Hepatocyte (in vitro differentiated cells): Measurements from ENCODE around the gene LDB3. TPM values are rescaled to one million over a fixed set of nuclear protein-coding genes. Genes with fewer than 3 reads are reported as not detected.
"Not testable (repeated sequence)": the region's sequence is repeated elsewhere in the genome, so short reads cannot be mapped to it uniquely, and the experiment has no call there.

ENCODE experiments used
- DNase-seq: peaks from one replicate; pipeline ENCODE4 v3.0.0-alpha.2; 2016; ENCODE audit warnings: low spot score
- H2AFZ ChIP-seq: fragments of 200-600 bp; sonication (generic); 2 replicates; pipeline ENCODE4 v1.6.0; 2016; ENCODE audit warnings: antibody characterized with exemption, mild to moderate bottlenecking
- H3K27ac ChIP-seq: fragments of 200-600 bp; sonication (generic); 2 replicates; pipeline ENCODE4 v1.5.1; 2016; ENCODE audit warnings: mild to moderate bottlenecking
- H3K27me3 ChIP-seq: fragments of 200-600 bp; sonication (generic); 2 replicates; pipeline ENCODE4 v1.6.1; 2016
- H3K36me3 ChIP-seq: fragments of 200-600 bp; sonication (generic); replicated peaks from 2 replicates; pipeline ENCODE4 v1.5.1; 2016; ENCODE audit warnings: low read depth; ENCODE audit not compliant: insufficient read depth
- H3K4me1 ChIP-seq: fragments of 200-600 bp; sonication (generic); 2 replicates; pipeline ENCODE4 v1.5.1; 2016; ENCODE audit warnings: mild to moderate bottlenecking, moderate library complexity; ENCODE audit not compliant: insufficient read depth
- H3K4me2 ChIP-seq: fragments of 200-600 bp; sonication (generic); 2 replicates; pipeline ENCODE4 v1.6.0; 2016
- H3K4me3 ChIP-seq: fragments of 200-600 bp; sonication (generic); 2 replicates; pipeline ENCODE4 v1.5.1; 2016; ENCODE audit warnings: mild to moderate bottlenecking
- H3K79me2 ChIP-seq: fragments of 200-600 bp; sonication (generic); 2 replicates; pipeline ENCODE4 v1.6.0; 2017; ENCODE audit warnings: mild to moderate bottlenecking
- H3K9me2 ChIP-seq: fragments of 200-600 bp; sonication (generic); replicated peaks from 2 replicates; pipeline ENCODE4 v1.6.0; 2017; ENCODE audit warnings: mild to moderate bottlenecking; ENCODE audit not compliant: insufficient read depth
- H3K9me3 ChIP-seq: fragments of 200-600 bp; sonication (generic); 2 replicates; pipeline ENCODE4 v1.5.1; 2016; ENCODE audit warnings: low read depth, mild to moderate bottlenecking
- H4K20me1 ChIP-seq: fragments of 200-600 bp; sonication (generic); 2 replicates; pipeline ENCODE4 v1.6.0; 2016; ENCODE audit warnings: mild to moderate bottlenecking; ENCODE audit not compliant: insufficient read depth, poor library complexity, severe bottlenecking
- EZH2 ChIP-seq: fragments of 200-600 bp; sonication (generic); IDR thresholded peaks from 2 replicates; pipeline ENCODE4 v1.6.1; 2016; ENCODE audit warnings: antibody characterized with exemption, mild to moderate bottlenecking, borderline replicate concordance
- EZH2phosphoT487 ChIP-seq: fragments of 200-600 bp; sonication (generic); IDR thresholded peaks from one replicate; pipeline ENCODE4 v1.6.1; 2018; ENCODE audit warnings: antibody characterized with exemption, mild to moderate bottlenecking, low read depth, moderate library complexity; ENCODE audit not compliant: unreplicated experiment, severe bottlenecking
- WGBS: methylation state at CpG from one replicate; pipeline ENCODE4 v1.1.6; 2016; ENCODE audit warnings: low lambda C conversion rate; ENCODE audit errors: missing lambda C conversion rate; 5-methylcytosine and 5-hydroxymethylcytosine counted together
- polyA plus RNA-seq: library from polyadenylated mRNA; unstranded; fragments of >200 nt; fragmentation: Nextera tagmentation; extraction: Ambion mirVana; gene quantifications from 2 replicates; pipeline ENCODE4 v1.2.1, GENCODE V29; 2016
- total RNA-seq: library from RNA; depleted of rRNA; stranded (reverse); fragments of >200 nt; gene quantifications from 2 replicates; pipeline ENCODE4 v1.2.3, GENCODE V29; 2014
- TF ChIP-seq, protein P1 (sequence below): fragments of 200-600 bp; sonication (generic); IDR thresholded peaks from 2 replicates; pipeline ENCODE4 v1.5.1; 2016; ENCODE audit warnings: antibody characterized with exemption, mild to moderate bottlenecking; ENCODE audit not compliant: poor library complexity

The LDB3 gene
- total and polyA plus RNA-seq, 2 experiments from 2014 or later = 0.31 TPM; not detected in 1

DNA sequence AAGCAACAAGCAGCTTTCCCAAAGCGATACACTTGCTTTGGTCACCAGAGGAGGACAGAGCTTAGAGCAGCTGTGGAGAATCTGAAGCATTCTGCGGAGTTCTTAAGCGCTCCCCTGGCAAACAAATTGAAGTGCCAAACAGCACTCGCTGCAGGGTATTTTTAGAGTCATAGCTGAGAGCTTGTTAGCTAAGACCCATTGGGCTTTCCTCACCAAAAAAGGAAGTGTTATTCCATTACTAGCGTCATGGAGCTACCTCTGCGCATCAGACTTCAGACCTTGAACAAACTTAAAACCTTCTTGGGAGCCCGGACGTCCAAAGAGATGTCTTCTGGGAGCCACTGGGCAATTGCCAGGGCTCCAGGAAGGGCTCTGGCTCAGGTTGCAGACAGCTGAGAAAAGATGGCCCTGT lies 65.0 kb downstream of the LDB3 start:
- H3K27ac ChIP-seq = no peak overlapping the region
- no peaks in the 10 kb centered on the region for H3K36me3 ChIP-seq
- no peak overlapping the region for H3K4me3 ChIP-seq
- TF ChIP-seq EZH2phosphoT487 (no peak), EZH2 (no peak)
- TF ChIP-seq, protein P1, sequence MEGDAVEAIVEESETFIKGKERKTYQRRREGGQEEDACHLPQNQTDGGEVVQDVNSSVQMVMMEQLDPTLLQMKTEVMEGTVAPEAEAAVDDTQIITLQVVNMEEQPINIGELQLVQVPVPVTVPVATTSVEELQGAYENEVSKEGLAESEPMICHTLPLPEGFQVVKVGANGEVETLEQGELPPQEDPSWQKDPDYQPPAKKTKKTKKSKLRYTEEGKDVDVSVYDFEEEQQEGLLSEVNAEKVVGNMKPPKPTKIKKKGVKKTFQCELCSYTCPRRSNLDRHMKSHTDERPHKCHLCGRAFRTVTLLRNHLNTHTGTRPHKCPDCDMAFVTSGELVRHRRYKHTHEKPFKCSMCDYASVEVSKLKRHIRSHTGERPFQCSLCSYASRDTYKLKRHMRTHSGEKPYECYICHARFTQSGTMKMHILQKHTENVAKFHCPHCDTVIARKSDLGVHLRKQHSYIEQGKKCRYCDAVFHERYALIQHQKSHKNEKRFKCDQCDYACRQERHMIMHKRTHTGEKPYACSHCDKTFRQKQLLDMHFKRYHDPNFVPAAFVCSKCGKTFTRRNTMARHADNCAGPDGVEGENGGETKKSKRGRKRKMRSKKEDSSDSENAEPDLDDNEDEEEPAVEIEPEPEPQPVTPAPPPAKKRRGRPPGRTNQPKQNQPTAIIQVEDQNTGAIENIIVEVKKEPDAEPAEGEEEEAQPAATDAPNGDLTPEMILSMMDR = no peak
- H3K4me1 ChIP-seq = no peaks in the 10 kb centered on the region
- WGBS = 86% methylated on average over 8 of the region's 8 CpGs
- no peaks in the 10 kb centered on the region for H3K79me2 ChIP-seq
- H3K4me2 ChIP-seq = no peak overlapping the region
- H4K20me1 ChIP-seq = no peaks in the 10 kb centered on the region
- DNase-seq = no peak
- H3K9me2 ChIP-seq = no peaks in the 10 kb centered on the region
- no peaks in the 10 kb centered on the region for H3K9me3 ChIP-seq
- no peak overlapping the region for H2AFZ ChIP-seq
- H3K27me3 ChIP-seq = no peaks in the 10 kb centered on the region

DNA sequence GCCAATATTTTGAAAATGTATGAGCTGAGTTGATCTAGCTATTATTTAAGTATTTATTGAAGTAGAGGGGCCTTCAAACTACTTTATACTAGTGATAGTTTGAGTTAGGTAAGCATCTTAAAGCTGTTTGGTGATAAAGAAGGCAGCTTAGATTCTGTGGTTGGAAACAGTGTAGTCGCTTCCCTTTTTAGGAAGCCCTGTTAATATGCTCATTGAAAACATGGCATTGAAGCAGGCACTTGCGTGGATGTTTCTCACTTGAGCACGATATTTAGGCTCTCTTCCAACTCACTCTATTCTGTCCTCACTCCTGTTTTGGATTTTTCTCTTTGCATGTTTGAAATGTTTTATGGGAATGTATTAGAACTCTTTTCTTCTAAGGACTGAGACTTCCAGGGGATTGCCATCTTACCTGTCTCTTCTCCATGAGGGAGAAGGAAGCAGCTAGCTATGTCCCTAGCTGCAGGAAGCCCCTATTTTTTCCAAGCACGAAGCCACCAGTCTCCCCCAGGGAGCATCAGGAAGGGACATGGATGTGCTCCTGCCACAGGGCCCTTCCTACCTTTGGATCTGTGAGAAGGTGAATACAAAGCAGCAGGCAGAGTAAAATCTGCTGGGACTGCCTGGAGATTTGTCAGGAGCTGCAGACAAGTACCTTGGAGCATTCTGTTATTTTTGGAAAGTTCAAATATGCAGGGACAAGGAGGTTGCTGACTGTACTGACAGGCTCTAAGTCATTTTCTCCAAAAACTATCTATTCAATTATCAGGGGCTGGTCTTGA lies 66.1 kb downstream of the LDB3 start:
- Histone ChIP-seq H3K27me3 (no peaks in the 10 kb centered on the region), H3K9me2 (no peaks in the 10 kb centered on the region), H2AFZ (no peak overlapping the region), H3K4me2 (no peak overlapping the region), H3K4me1 (no peaks in the 10 kb centered on the region), H3K36me3 (no peaks in the 10 kb centered on the region), H4K20me1 (no peaks in the 10 kb centered on the region), H3K27ac (no peak overlapping the region), H3K4me3 (no peak overlapping the region), H3K9me3 (no peaks in the 10 kb centered on the region), H3K79me2 (no peaks in the 10 kb centered on the region)
- 79% methylated on average over 4 of the region's 4 CpGs for WGBS
- DNase-seq = no peak
- no peak for TF ChIP-seq EZH2
- no peak for TF ChIP-seq EZH2phosphoT487
- TF ChIP-seq, protein P1 = no peak

DNA sequence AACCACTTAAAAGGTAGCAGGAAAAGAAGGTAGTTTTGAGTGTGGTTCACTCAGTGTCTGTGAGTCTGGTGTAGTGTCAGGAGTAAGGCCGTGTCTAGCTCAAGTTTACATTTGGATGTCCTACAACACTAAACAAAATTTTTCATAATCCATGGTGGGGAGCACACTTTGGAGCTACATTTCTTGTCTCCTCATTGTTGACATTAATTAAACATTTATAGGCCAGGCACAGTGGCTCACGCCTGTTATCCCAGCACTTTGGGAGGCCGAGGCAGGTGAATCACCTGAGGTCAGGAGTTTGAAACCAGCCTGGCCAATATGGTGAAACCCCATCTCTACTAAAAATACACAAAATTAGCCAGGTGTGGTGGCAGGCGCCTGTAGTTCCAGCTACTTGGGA lies 67.0 kb downstream of the LDB3 start:
- not testable (repeated sequence) for H3K27ac ChIP-seq, H3K4me3 ChIP-seq, H2AFZ ChIP-seq, H3K4me1 ChIP-seq, H3K79me2 ChIP-seq, H3K9me3 ChIP-seq, H3K9me2 ChIP-seq, H4K20me1 ChIP-seq, H3K27me3 ChIP-seq, H3K4me2 ChIP-seq, H3K36me3 ChIP-seq, DNase-seq
- 92% methylated on average over 4 of the region's 4 CpGs for WGBS

DNA sequence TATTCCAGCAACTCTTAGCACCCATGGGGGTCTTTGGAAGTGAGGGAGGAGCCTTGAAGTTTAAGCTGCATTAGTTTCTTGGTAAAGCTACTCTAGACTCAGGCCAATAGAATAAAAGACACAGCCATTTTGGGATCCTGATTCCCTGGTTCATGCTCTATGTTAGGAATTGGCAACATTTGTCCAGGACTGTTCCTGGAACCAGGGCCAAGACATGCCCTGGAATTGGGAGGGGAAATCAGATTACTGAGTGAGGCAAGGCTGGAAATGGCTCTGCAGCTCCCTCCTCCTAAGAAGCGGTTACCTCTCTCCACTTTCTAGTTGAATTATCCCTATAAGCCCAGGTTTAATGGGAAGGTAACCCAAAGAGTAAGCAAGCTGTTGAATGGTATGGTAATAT lies 73.9 kb downstream of the LDB3 start:
- Histone ChIP-seq H3K9me2 (no peaks in the 10 kb centered on the region), H3K4me1 (peaks cover 6% of the 10 kb centered on the region), H3K79me2 (no peaks in the 10 kb centered on the region), H3K4me3 (no peak overlapping the region), H3K9me3 (no peaks in the 10 kb centered on the region), H3K27ac (no peak overlapping the region), H3K36me3 (no peaks in the 10 kb centered on the region), H2AFZ (no peak overlapping the region), H4K20me1 (no peaks in the 10 kb centered on the region), H3K27me3 (no peaks in the 10 kb centered on the region), H3K4me2 (no peak overlapping the region)
- DNase-seq = no peak
- TF ChIP-seq, protein P1 = no peak
- TF ChIP-seq EZH2 = no peak
- no peak for TF ChIP-seq EZH2phosphoT487
- 100% methylated on average over 1 of the region's 1 CpG for WGBS
